Measurements from ENCODE around the gene ZNF800.

DNA sequence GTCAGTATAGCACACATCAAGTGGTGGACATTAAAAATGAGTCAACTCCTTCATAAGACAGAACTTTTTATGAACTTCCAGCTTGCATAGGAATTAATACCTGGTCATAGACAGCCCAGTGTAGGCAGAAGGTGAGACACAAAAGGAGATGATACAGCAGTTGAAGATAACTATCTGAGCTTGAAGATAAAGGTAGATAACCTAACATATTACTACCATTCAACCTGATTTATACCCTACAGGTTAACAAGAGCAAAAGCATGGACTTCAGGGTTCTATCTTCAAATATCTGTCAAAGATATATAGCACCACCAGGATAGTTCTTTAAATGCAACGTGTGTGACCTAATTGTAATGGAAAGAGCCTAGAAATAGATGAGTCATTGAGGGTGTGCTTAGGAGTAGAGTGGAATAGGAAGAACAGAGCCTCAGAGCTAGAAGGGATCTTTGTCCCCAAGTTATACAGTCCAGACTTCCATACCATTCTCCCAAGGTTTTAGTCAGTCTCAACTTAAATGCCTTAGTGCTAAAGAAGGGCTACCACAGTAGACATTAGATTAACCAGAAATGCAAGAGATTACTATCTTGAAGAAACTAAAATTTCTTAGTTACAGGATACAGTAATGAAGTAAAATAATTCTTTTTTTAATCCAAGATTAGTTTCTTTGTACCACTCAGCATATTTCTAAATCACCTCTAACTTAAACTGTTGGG is 9.2 kb downstream of the ZNF800 start:
- no peak for TF ChIP-seq CTCF (IDR thresholded peaks at IDR 0.05)
- TF ChIP-seq POLR2AphosphoS5 (IDR thresholded peaks at IDR 0.05) = no peak
- no peak for TF ChIP-seq POLR2A (IDR thresholded peaks at IDR 0.05)

Data from breast epithelium (tissue), 3 donors.